Activated CD8-positive, alpha-beta T cell treated with anti-CD3 and anti-CD28 coated beads for 36 hours (primary cell): Measurements from ENCODE around the gene CAMK1D. TPM values are rescaled to one million over a fixed set of nuclear protein-coding genes. Genes with fewer than 3 reads are reported as not detected.
"Not testable (repeated sequence)": the region's sequence is repeated elsewhere in the genome, so short reads cannot be mapped to it uniquely, and the experiment has no call there.

ENCODE experiments used
- ATAC-seq: fragments of 200-7000 bp; cut with Tn5 transposase; one replicate; pipeline ENCODE4 v1.10.0; 2021; ENCODE audit warnings: mild to moderate bottlenecking, moderate library complexity
- CTCF ChIA-PET: fragments of 350-600 bp; sonication (Branson Sonifier 250); formaldehyde crosslinking; loops from one replicate; lab custom pipeline; 2021; ENCODE audit warnings: antibody characterized with exemption; lab: Charles Lee
- POLR2A ChIA-PET: fragments of 350-600 bp; sonication (Branson Sonifier 250); formaldehyde crosslinking; loops from one replicate; lab custom pipeline; 2021; ENCODE audit warnings: antibody characterized with exemption; lab: Charles Lee
- DNase-seq: peaks from one replicate; pipeline ENCODE4 v3.0.0-alpha.2; 2020
- H3K27ac Mint-ChIP-seq: one replicate; pipeline ENCODE4 v1.8.0; 2021; ENCODE audit warnings: mild to moderate bottlenecking, mixed read lengths
- H3K27me3 Mint-ChIP-seq: one replicate; pipeline ENCODE4 v1.8.0; 2021; ENCODE audit warnings: mixed read lengths
- H3K36me3 Mint-ChIP-seq: one replicate; pipeline ENCODE4 v1.8.0; 2021; ENCODE audit warnings: low read depth, mixed read lengths
- H3K4me1 Mint-ChIP-seq: one replicate; pipeline ENCODE4 v1.8.0; 2021; ENCODE audit warnings: low read depth, mixed read lengths
- H3K4me3 Mint-ChIP-seq: one replicate; pipeline ENCODE4 v1.8.0; 2021; ENCODE audit warnings: mild to moderate bottlenecking, moderate library complexity, mixed read lengths
- H3K9me3 Mint-ChIP-seq: one replicate; pipeline ENCODE4 v1.8.0; 2021; ENCODE audit warnings: mixed read lengths
- CTCF ChIP-seq: fragments of 200-600 bp; IDR thresholded peaks from one replicate; pipeline ENCODE4 v1.8.0; 2022; ENCODE audit warnings: antibody characterized with exemption, mild to moderate bottlenecking
- intact Hi-C: fragments of 100-400 bp; cut with micrococcal nuclease; formaldehyde crosslinking; loops from one replicate; pipeline ENCODE4 v1.10.0; 2022
- total RNA-seq, 2 experiments: library from RNA; stranded (reverse); gene quantifications; one replicate each; pipeline ENCODE4 v1.2.3, GENCODE V29; 2021

CAMK1D gene
- total RNA-seq, 2 experiments from 2014 or later = 13.8 TPM

GRCh38 chr10:12723220-12723619, 373.9 kb downstream of the CAMK1D start:
- peaks cover 4% of the 10 kb centered on the region for H3K36me3 Mint-ChIP-seq
- H3K4me3 Mint-ChIP-seq = no peak overlapping the region
- H3K9me3 Mint-ChIP-seq = no peaks in the 10 kb centered on the region
- ATAC-seq (no peak), DNase-seq (no peak)
- H3K27me3 Mint-ChIP-seq = no peaks in the 10 kb centered on the region
- H3K4me1 Mint-ChIP-seq = peaks cover 31% of the 10 kb centered on the region
- H3K27ac Mint-ChIP-seq = no peak overlapping the region
- TF ChIP-seq CTCF = no peak
- intact Hi-C loops = no loop called here
- ChIA-PET POLR2A (no interaction called here), CTCF (interaction anchor here (0.8 kb wide), 1 partner anchor 50 kb away, joined by 3 read pairs; no protein-coding TSS in a partner anchor)

DNA sequence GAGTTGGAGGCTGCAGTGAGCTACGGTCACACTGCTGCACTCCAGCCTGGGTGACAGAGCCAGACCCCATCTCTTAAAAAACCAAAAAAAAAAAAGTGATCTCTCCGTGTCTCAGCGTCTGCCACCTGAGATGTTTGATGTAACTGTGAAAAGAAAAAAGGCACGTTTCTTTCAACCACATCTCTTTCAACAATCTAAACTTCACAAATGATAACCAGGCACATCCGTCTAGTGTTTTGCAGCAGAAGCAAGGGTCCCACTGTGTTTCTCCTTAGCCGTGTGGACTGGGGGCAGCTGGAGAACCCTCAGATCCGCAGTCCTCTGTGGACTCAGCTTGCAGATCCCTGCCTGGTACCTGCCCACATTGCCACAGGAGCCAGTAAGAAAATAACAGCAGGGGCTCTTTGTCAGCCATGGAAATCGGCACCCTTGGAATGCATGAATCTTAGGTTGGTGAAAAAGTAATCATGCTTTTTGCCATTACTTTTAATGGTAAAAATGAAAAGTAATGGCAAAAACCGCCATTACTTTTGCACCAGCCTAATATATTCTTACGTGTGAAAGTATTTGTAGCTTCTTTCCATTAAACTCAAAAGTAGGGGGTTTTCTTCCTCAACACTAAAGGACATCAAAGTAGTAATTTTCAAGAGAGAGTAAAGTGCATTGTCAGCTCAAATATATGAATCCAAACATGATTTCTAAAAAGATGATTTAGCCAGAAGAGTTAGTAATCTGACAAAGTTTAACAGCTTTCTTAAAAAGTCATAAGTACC, 375.6 kb downstream of the CAMK1D start:
- Mint-ChIP-seq H3K27me3 (no peaks in the 10 kb centered on the region), H3K4me3 (no peak overlapping the region), H3K27ac (no peak overlapping the region), H3K36me3 (no peaks in the 10 kb centered on the region), H3K4me1 (peaks cover 24% of the 10 kb centered on the region), H3K9me3 (no peaks in the 10 kb centered on the region)
- no peak for TF ChIP-seq CTCF
- intact Hi-C loops = no loop called here
- no peak for DNase-seq
- ChIA-PET CTCF (interaction anchor here (1.0 to 3.9 kb wide), 4 partner anchors 12 to 510 kb away, joined by 3 to 26 read pairs (median 4); no protein-coding TSS in a partner anchor), POLR2A (interaction anchor here (1.8 kb wide), 1 partner anchor 12 kb away, joined by 4 read pairs; no protein-coding TSS in a partner anchor)
- no peak for ATAC-seq

DNA sequence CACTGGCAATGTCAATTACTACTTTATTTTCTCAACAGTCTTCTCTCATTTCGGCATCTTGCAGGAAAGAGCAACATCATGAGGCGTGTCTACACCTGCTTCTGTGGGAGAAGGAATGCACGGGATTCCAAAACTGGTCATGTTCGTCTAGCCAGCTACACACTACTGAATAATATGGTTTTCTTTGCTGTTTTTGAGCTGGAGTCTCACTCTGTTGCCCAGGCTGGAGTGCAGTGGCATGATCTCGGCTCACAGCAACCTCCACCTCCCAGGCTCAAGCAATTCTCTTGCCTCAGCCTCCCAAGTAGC, 376.2 kb downstream of the CAMK1D start:
- DNase-seq, H3K27me3 Mint-ChIP-seq, ATAC-seq, intact Hi-C loops, H3K9me3 Mint-ChIP-seq, H3K4me3 Mint-ChIP-seq, H3K27ac Mint-ChIP-seq, H3K36me3 Mint-ChIP-seq: not testable (repeated sequence)
- POLR2A ChIA-PET = interaction anchor here (1.8 kb wide), 1 partner anchor 13 kb away, joined by 4 read pairs; no protein-coding TSS in a partner anchor
- H3K4me1 Mint-ChIP-seq = peaks cover 19% of the 10 kb centered on the region
- CTCF ChIA-PET = interaction anchor here (1.0 to 3.9 kb wide), 4 partner anchors 12 to 510 kb away, joined by 3 to 26 read pairs (median 4); no protein-coding TSS in a partner anchor

DNA sequence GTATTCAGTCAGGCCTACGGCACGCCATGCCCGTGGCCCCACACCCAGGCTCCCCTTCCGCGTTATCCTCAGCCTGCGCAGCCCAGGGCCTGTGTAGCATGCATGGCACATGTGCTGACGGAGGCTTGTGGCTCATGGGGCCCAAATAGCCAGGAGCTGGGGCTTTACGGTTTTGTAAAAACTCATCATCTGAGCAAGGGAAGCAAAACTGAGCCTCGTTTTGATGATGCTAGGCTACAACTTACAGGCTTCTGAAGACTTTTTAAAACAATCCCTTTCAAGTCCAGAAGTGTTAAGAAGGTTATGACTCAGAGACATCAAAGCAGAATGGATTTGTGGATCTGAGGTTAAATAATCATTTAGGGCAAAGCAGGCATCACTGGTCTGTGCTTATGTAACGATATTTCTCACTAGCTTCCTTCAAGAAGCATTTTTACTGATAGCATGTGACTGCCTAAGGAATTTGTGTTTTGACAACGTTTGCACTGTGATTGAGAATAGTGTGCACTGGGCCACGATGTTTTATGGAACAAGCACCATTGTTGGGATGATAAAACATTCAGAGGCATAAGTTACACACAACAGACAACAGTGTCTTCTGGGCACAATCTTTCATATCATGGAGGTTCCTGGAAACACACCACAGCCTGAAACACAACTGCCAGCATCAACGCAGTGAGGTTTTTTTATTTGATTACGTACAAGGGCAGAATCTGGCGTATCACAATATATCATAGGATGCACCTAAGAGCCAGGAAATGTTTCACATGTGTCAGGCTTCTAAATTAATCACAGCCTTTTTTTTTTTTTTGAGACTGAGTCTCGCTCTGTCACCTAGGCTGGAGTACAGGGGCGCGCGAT, 377.9 kb downstream of the CAMK1D start:
- DNase-seq (peak; percentile 16), ATAC-seq (peak; percentile 71)
- Mint-ChIP-seq H3K9me3 (no peaks in the 10 kb centered on the region), H3K36me3 (no peaks in the 10 kb centered on the region), H3K4me1 (peaks cover 14% of the 10 kb centered on the region), H3K4me3 (no peak overlapping the region), H3K27me3 (no peaks in the 10 kb centered on the region), H3K27ac (no peak overlapping the region)
- intact Hi-C loops = no loop called here
- CTCF ChIA-PET = interaction anchor here (0.6 to 3.9 kb wide), 3 partner anchors 18 to 900 kb away, joined by 3 to 26 read pairs (median 4); no protein-coding TSS in a partner anchor
- POLR2A ChIA-PET = no interaction called here
- no peak for TF ChIP-seq CTCF

DNA sequence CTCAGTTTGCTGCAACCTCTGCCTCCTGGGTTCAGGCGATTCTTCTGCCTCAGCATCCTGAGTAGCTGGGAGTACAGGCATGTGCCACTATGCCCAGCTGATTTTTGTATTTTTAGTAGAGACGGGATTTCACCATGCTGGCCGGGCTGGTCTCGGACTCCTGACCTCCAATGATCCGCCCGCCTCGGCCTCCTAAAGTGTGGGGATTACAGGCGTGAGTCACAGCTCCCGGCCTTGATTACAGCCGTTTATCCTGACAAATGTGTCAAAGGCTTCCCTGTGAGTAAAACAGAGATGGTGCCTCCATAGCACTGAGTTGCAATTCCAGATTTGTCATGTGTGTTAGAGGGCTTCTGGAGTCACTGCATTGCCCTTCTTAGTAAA, 378.5 kb downstream of the CAMK1D start:
- DNase-seq = no peak
- H3K4me1 Mint-ChIP-seq = peaks cover 14% of the 10 kb centered on the region
- ChIA-PET POLR2A (no interaction called here), CTCF (interaction anchor here (1.3 to 3.9 kb wide), 2 partner anchors 18 to 54 kb away, joined by 3 to 26 read pairs; no protein-coding TSS in a partner anchor)
- intact Hi-C loops = no loop called here
- no peaks in the 10 kb centered on the region for H3K9me3 Mint-ChIP-seq
- H3K36me3 Mint-ChIP-seq = no peaks in the 10 kb centered on the region
- H3K27me3 Mint-ChIP-seq = no peaks in the 10 kb centered on the region
- TF ChIP-seq CTCF = no peak
- H3K27ac Mint-ChIP-seq = no peak overlapping the region
- no peak for ATAC-seq
- H3K4me3 Mint-ChIP-seq = no peak overlapping the region
